DND-41 (cell line): Measurements from ENCODE around the gene TOX2.

Source experiments
- ATAC-seq: fragments of 200-7000 bp; cut with Tn5 transposase; 3 replicates; pipeline ENCODE4 v1.9.1; 2021; ENCODE audit warnings: low read depth; ENCODE audit not compliant: insufficient read depth
- DNase-seq: peaks from one replicate; pipeline ENCODE4 v3.0.0-alpha.2; 2020
- H2AFZ ChIP-seq: 2 replicates; pipeline ENCODE4 v1.6.0; 2012; ENCODE audit warnings: low read depth, low read length
- H3K27ac ChIP-seq: 2 replicates; pipeline ENCODE4 v1.5.1; 2012; ENCODE audit warnings: low read length, inconsistent platforms
- H3K27me3 ChIP-seq: fragments of 200-600 bp; sonication (generic); 2 replicates; pipeline ENCODE4 v1.6.0; 2012; ENCODE audit warnings: low read length, mild to moderate bottlenecking, inconsistent platforms; ENCODE audit not compliant: insufficient read depth, poor library complexity
- H3K36me3 ChIP-seq: 2 replicates; pipeline ENCODE4 v1.5.1; 2012; ENCODE audit warnings: low read length, inconsistent platforms; ENCODE audit not compliant: insufficient read depth
- H3K4me1 ChIP-seq: 2 replicates; pipeline ENCODE4 v1.5.1; 2012; ENCODE audit warnings: mild to moderate bottlenecking, low read length; ENCODE audit not compliant: insufficient read depth
- H3K4me2 ChIP-seq: 2 replicates; pipeline ENCODE4 v1.6.0; 2012; ENCODE audit warnings: mild to moderate bottlenecking, moderate library complexity, low read length, inconsistent platforms; ENCODE audit not compliant: insufficient read depth
- H3K4me3 ChIP-seq, 2 experiments: fragments of 200-600 bp in 1 of 2; shearing (Covaris generic) in 1 of 2; 2 replicates each; pipeline ENCODE4 v1.5.1; 2012 to 2016; ENCODE audit warnings: inconsistent platforms in 2 of 2, low read length in 2 of 2, mild to moderate bottlenecking in 2 of 2, low read depth in 1 of 2, moderate library complexity in 1 of 2
- H3K79me2 ChIP-seq: 2 replicates; pipeline ENCODE4 v1.6.0; 2012; ENCODE audit warnings: low read length, inconsistent platforms; ENCODE audit not compliant: insufficient read depth
- H3K9ac ChIP-seq: 2 replicates; pipeline ENCODE4 v1.6.0; 2012; ENCODE audit warnings: low read depth, mild to moderate bottlenecking, inconsistent platforms, low read length, moderate library complexity
- H3K9me3 ChIP-seq: 2 replicates; pipeline ENCODE4 v1.5.1; 2012; ENCODE audit warnings: low read length, moderate library complexity, mild to moderate bottlenecking, inconsistent platforms; ENCODE audit not compliant: insufficient read depth, severe bottlenecking
- H4K20me1 ChIP-seq: 2 replicates; pipeline ENCODE4 v1.6.0; 2012; ENCODE audit warnings: low read length; ENCODE audit not compliant: insufficient read depth
- EZH2 ChIP-seq: IDR thresholded peaks from 3 replicates; pipeline ENCODE4 v1.6.1; 2012; ENCODE audit warnings: borderline replicate concordance, low read depth, mild to moderate bottlenecking, moderate library complexity, low read length, inconsistent platforms; ENCODE audit not compliant: severe bottlenecking
- TF ChIP-seq, protein P1 (sequence below): IDR thresholded peaks from 2 replicates; pipeline ENCODE4 v1.5.1; 2012; ENCODE audit warnings: borderline replicate concordance, low read length, moderate library complexity, mild to moderate bottlenecking; ENCODE audit not compliant: poor library complexity, severe bottlenecking; ENCODE audit errors: extremely low read depth

Gene TOX2

DNA sequence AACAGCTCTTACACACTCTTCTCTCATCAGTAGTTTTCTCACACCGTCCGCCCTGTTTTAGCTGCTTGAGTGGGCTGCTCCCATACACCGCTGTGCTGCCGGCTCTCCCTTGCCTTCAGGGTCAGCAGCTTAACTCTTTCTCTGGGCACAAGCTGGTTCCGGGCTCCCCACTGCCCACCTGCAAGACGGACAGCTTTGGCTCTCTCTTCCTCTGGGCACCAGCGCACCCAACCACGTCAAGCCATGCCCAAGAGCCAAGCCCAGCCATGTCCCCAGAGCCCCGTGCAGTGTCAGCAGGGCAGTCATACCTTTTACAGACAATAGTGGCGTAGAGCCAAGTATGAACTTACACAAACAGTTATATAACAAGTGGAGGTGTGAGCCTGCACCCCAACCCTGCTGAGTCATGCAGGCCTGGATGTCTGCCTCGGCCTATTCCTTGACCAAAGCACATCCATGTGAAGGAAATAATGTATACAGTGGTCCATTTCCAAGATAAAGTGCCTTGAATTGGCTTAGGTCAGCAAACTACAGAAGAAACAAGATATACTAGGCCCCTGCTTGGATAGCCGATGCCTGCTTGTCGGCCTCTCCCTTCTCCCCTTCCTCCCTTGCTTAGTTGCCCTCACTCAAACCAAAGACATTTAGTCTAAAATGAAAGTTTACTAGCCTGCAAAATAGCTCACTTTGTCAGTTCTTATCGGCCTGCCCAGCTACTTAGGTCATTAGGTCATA lies 183.0 kb downstream of the TOX2 start:
- TF ChIP-seq, protein P1, sequence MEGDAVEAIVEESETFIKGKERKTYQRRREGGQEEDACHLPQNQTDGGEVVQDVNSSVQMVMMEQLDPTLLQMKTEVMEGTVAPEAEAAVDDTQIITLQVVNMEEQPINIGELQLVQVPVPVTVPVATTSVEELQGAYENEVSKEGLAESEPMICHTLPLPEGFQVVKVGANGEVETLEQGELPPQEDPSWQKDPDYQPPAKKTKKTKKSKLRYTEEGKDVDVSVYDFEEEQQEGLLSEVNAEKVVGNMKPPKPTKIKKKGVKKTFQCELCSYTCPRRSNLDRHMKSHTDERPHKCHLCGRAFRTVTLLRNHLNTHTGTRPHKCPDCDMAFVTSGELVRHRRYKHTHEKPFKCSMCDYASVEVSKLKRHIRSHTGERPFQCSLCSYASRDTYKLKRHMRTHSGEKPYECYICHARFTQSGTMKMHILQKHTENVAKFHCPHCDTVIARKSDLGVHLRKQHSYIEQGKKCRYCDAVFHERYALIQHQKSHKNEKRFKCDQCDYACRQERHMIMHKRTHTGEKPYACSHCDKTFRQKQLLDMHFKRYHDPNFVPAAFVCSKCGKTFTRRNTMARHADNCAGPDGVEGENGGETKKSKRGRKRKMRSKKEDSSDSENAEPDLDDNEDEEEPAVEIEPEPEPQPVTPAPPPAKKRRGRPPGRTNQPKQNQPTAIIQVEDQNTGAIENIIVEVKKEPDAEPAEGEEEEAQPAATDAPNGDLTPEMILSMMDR, result no peak
- Histone ChIP-seq H2AFZ (no peak overlapping the region), H3K27me3 (no peaks in the 10 kb centered on the region), H3K27ac (no peak overlapping the region), H3K79me2 (no peaks in the 10 kb centered on the region), H3K9me3 (peaks cover 2% of the 10 kb centered on the region), H4K20me1 (no peaks in the 10 kb centered on the region), H3K4me3 (no peak overlapping the region), H3K4me1 (no peaks in the 10 kb centered on the region), H3K4me2 (no peak overlapping the region), H3K36me3 (no peaks in the 10 kb centered on the region), H3K9ac (no peak overlapping the region)
- ATAC-seq (no peak), DNase-seq (no peak)

GRCh38 chr20:44098256-44098630 lies 183.6 kb downstream of the TOX2 start:
- Histone ChIP-seq H3K4me2 (no peak overlapping the region), H3K36me3 (no peaks in the 10 kb centered on the region), H3K27ac (no peak overlapping the region), H3K27me3 (peaks cover 1% of the 10 kb centered on the region), H3K9me3 (peaks cover 2% of the 10 kb centered on the region), H3K4me3 (no peak overlapping the region), H4K20me1 (no peaks in the 10 kb centered on the region), H3K9ac (no peak overlapping the region), H3K4me1 (no peaks in the 10 kb centered on the region), H3K79me2 (no peaks in the 10 kb centered on the region), H2AFZ (no peak overlapping the region)
- DNase-seq (no peak), ATAC-seq (no peak)
- no peak for TF ChIP-seq EZH2
- TF ChIP-seq, protein P1, result no peak

DNA sequence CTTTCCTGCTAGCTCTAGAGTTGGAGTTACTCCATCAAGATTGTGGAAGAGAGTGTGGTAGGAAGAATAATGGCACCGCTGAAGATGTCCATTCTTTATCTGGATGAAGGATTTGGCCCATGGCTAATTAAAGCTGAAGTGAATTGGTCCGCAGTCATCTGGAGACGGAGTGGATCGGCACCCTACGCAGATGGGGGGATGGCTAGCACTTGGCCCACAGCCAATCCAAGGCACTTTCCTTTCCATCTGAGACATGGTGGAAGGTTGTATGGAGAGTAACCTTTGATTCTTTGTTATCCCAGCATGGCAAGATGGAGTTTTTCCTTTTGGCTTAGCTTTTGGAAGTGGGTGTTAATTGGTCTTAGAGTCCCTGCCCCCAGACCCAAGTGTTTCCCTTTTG lies 184.0 kb downstream of the TOX2 start:
- TF ChIP-seq EZH2, result no peak
- TF ChIP-seq, protein P1, result no peak
- Histone ChIP-seq H4K20me1 (no peaks in the 10 kb centered on the region), H3K27me3 (peaks cover 5% of the 10 kb centered on the region), H3K9me3 (peaks cover 2% of the 10 kb centered on the region), H3K4me1 (no peaks in the 10 kb centered on the region), H3K36me3 (no peaks in the 10 kb centered on the region), H3K4me3 (no peak overlapping the region), H3K9ac (no peak overlapping the region), H3K4me2 (no peak overlapping the region), H2AFZ (no peak overlapping the region), H3K27ac (no peak overlapping the region), H3K79me2 (no peaks in the 10 kb centered on the region)
- no peak for DNase-seq
- no peak for ATAC-seq

DNA sequence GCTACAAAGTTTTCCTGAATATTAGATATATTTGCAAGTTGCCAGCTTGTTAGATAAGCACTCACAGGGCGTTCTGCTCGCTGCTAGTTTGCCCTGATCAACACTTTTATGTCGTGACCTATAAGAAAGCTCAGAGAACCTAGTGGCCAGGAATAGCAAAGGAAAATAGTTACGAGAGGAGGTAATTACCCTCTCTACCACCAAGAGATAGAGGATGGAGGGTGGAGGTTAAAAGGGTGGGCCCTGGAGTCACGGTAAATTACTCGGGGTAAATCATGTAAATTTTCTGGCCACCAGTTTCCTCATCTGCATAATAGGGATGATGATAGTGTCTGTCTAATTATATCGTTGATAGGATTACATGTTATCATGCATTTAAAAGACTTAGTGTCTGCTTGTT lies 185.2 kb downstream of the TOX2 start:
- no peak overlapping the region for H3K4me2 ChIP-seq
- H3K27me3 ChIP-seq, result peaks cover 8% of the 10 kb centered on the region
- DNase-seq (no peak), ATAC-seq (no peak)
- H3K9ac ChIP-seq, result no peak overlapping the region
- H3K9me3 ChIP-seq, result peaks cover 2% of the 10 kb centered on the region
- H2AFZ ChIP-seq, result no peak overlapping the region
- H3K79me2 ChIP-seq, result no peaks in the 10 kb centered on the region
- no peaks in the 10 kb centered on the region for H3K36me3 ChIP-seq
- H4K20me1 ChIP-seq, result no peaks in the 10 kb centered on the region
- no peaks in the 10 kb centered on the region for H3K4me1 ChIP-seq
- TF ChIP-seq, protein P1, result no peak
- no peak for TF ChIP-seq EZH2
- no peak overlapping the region for H3K4me3 ChIP-seq
- H3K27ac ChIP-seq, result no peak overlapping the region
